CD4-positive, alpha-beta T cell treated with Interferon alpha-2 for 1 hour (primary cell): ENCODE data around the gene TAGLN3.

Experiments
- DNase-seq, 2 donors: peaks; one replicate each; pipeline ENCODE4 v3.0.0-alpha.2; 2020 to 2022

Gene TAGLN3

GRCh38 chr3:111978583-111979433 is 19.9 kb upstream of the TAGLN3 start, which contains the start of gene ABHD10:
Gene ABHD10 (plus strand): TSS chr3:111979026. CDS start chr3:111979062, 36 bp downstream.
- peak; percentile 96 to 97 for DNase-seq

GRCh38 chr3:111979434-111980038 is 19.2 kb upstream of the TAGLN3 start:
- peak in 1 of 2 donors; percentile 26 for DNase-seq

GRCh38 chr3:111980716-111981456 is 17.8 kb upstream of the TAGLN3 start:
- DNase-seq = no peak

GRCh38 chr3:111981457-111981763 is 17.3 kb upstream of the TAGLN3 start:
- no peak for DNase-seq

GRCh38 chr3:111984636-111985298 is 14.0 kb upstream of the TAGLN3 start:
- no peak for DNase-seq

GRCh38 chr3:111986800-111987199 is 11.9 kb upstream of the TAGLN3 start:
- DNase-seq = no peak

- DNase-seq = peak in 1 of 2 donors; percentile 55
Observed at GRCh38 chr3:111989061-111989678, 9.6 kb upstream of the TAGLN3 start.

- DNase-seq = no peak
Observed at GRCh38 chr3:111993038-111993437, 5.7 kb upstream of the TAGLN3 start.

GRCh38 chr3:111999484-112000324 is 982 bp downstream of the TAGLN3 start:
- DNase-seq = no peak

- no peak for DNase-seq
Observed at GRCh38 chr3:112000367-112000771, 1.6 kb downstream of the TAGLN3 start.

GRCh38 chr3:112000966-112001365 is 2.2 kb downstream of the TAGLN3 start:
- no peak for DNase-seq

GRCh38 chr3:112001526-112001925 is 2.8 kb downstream of the TAGLN3 start:
- no peak for DNase-seq

- DNase-seq = no peak
Observed at GRCh38 chr3:112002096-112002971, 3.6 kb downstream of the TAGLN3 start.

GRCh38 chr3:112003321-112004080 is 4.8 kb downstream of the TAGLN3 start:
- no peak for DNase-seq

GRCh38 chr3:112004187-112004586 is 5.5 kb downstream of the TAGLN3 start:
- no peak for DNase-seq

GRCh38 chr3:112004669-112005068 is 5.9 kb downstream of the TAGLN3 start:
- DNase-seq = no peak

- no peak for DNase-seq
Observed at GRCh38 chr3:112005091-112005672, 6.5 kb downstream of the TAGLN3 start.

GRCh38 chr3:112007633-112008032 is 8.9 kb downstream of the TAGLN3 start:
- no peak for DNase-seq

- no peak for DNase-seq
Observed at GRCh38 chr3:112009670-112010069, 10.9 kb downstream of the TAGLN3 start.
